WERI-Rb-1 (cell line): Measurements from ENCODE around the gene RBMS3.

Experiments used
- DNase-seq: peaks from one replicate; pipeline ENCODE4 v3.0.0-alpha.2; 2020
- H3K27ac ChIP-seq: fragments of 250-450 bp; sonication (Bioruptor Pico); 2 replicates; pipeline ENCODE4 v1.5.1; 2020; ENCODE audit warnings: mild to moderate bottlenecking, moderate library complexity
- H3K27me3 ChIP-seq: fragments of 250-450 bp; sonication (Bioruptor Pico); 2 replicates; pipeline ENCODE4 v1.5.1; 2021; ENCODE audit warnings: mild to moderate bottlenecking, low read depth, moderate library complexity; ENCODE audit not compliant: insufficient read depth, severe bottlenecking
- H3K36me3 ChIP-seq: fragments of 250-450 bp; sonication (Bioruptor Pico); 2 replicates; pipeline ENCODE4 v1.5.1; 2020; ENCODE audit warnings: mild to moderate bottlenecking, moderate library complexity
- H3K4me3 ChIP-seq: 2 replicates; pipeline ENCODE4 v1.5.1; 2011; ENCODE audit warnings: low read depth, mild to moderate bottlenecking, control low read depth, low read length
- H3K9me3 ChIP-seq: fragments of 250-450 bp; sonication (Bioruptor Pico); 2 replicates; pipeline ENCODE4 v1.5.1; 2021; ENCODE audit warnings: mild to moderate bottlenecking, moderate library complexity; ENCODE audit not compliant: severe bottlenecking
- TF ChIP-seq, protein P1 (sequence below): IDR thresholded peaks from 2 replicates; pipeline ENCODE4 v1.5.1; 2011; ENCODE audit warnings: low read depth, mild to moderate bottlenecking, control low read depth, inconsistent platforms, low read length

The RBMS3 gene

DNA sequence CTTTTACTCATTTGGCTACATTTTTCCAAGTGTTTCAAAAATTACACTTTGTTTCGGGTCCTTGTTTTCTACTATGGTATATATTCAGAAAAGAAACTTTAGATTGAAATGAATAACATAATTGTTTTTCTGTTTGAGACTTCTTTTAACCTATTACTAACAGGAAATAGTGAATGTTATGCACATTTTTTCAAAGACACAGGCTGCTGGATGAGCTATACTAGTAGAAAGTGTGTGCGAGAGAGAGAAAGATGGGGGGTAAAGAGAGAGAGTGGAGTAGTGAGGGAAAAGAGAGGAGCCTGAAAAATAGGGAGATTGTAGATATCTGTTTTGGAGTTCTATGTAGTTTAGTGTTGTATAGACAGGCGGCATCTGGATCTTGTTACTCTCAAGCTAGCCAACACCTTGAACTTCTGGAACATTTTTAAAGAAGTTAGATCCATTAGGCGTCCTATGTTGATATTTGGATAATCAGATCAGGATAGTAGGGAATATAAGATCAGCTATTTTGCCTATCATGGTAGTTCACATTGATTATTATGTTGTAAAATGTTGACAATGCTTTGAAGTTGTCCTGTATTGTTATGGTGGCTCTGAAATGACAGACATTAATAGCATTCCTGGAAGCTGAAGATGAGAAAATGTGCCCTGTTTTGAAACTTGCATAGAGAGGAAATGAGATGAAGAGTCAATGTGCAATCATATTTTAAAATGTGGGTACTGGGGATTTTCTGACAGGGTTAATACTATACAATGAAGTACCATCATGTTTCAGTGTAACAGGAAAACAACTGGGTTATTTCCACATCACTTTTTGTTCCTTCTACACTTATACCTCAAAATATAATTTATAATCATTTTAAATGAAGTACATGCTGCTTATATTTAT lies 2.6 kb downstream of the RBMS3 start:
- Histone ChIP-seq H3K27ac (no peak overlapping the region), H3K36me3 (no peaks in the 10 kb centered on the region), H3K9me3 (no peaks in the 10 kb centered on the region), H3K4me3 (no peak overlapping the region), H3K27me3 (no peaks in the 10 kb centered on the region)
- DNase-seq: no peak
- TF ChIP-seq, protein P1, sequence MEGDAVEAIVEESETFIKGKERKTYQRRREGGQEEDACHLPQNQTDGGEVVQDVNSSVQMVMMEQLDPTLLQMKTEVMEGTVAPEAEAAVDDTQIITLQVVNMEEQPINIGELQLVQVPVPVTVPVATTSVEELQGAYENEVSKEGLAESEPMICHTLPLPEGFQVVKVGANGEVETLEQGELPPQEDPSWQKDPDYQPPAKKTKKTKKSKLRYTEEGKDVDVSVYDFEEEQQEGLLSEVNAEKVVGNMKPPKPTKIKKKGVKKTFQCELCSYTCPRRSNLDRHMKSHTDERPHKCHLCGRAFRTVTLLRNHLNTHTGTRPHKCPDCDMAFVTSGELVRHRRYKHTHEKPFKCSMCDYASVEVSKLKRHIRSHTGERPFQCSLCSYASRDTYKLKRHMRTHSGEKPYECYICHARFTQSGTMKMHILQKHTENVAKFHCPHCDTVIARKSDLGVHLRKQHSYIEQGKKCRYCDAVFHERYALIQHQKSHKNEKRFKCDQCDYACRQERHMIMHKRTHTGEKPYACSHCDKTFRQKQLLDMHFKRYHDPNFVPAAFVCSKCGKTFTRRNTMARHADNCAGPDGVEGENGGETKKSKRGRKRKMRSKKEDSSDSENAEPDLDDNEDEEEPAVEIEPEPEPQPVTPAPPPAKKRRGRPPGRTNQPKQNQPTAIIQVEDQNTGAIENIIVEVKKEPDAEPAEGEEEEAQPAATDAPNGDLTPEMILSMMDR: no peak

DNA sequence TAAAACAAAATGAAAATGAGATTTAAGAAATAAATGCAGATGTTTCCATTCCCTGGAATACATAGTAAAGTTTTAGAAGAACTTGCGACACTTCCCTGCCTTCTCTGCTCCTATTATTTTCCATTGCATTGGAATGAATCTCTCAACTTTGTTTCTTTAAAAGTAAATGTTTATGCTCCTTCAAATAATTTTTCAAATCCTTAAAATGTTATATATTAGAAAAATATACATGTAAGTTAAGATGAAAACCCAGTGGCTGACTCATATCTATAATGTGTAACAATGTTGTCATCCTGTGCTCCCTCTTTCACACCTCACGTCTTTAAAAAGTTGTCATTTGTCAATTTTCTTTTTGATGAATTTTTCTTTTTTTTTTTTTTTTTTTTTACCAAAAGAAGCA lies 3.6 kb downstream of the RBMS3 start:
- Histone ChIP-seq H3K4me3 (no peak overlapping the region), H3K27me3 (no peaks in the 10 kb centered on the region), H3K27ac (no peak overlapping the region), H3K9me3 (no peaks in the 10 kb centered on the region), H3K36me3 (no peaks in the 10 kb centered on the region)
- no peak for DNase-seq
- TF ChIP-seq, protein P1: no peak

DNA sequence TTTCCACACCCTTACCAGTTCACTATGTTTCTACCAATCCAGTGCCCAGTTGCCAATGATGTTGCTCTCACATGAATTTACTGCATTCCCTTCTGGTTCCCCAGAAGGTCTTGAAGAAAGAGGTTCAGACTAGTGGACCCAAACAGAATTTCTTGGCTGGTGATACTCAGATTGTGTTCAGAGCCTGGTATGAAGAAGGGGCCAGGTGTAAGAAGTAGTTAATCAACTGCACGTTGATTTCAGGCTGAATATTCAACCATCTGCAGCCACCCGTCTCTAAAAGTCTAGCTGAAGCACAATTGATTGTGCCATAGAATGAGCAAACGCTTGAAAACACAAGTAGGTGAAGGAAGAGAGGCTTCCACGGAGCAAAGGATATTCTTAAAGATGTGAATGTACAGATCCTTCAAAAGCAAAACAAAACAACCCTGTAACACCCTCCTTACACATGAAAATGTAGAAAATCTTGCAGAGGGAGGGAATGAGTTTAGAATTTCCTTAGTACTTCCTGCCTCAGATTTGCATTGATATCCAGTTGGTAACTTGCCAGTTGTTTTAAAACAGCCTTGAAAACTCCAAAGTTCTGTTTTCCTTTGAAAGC lies 4.7 kb downstream of the RBMS3 start:
- Histone ChIP-seq H3K4me3 (no peak overlapping the region), H3K27me3 (no peaks in the 10 kb centered on the region), H3K9me3 (no peaks in the 10 kb centered on the region), H3K36me3 (no peaks in the 10 kb centered on the region), H3K27ac (no peak overlapping the region)
- TF ChIP-seq, protein P1: no peak
- DNase-seq: no peak

DNA sequence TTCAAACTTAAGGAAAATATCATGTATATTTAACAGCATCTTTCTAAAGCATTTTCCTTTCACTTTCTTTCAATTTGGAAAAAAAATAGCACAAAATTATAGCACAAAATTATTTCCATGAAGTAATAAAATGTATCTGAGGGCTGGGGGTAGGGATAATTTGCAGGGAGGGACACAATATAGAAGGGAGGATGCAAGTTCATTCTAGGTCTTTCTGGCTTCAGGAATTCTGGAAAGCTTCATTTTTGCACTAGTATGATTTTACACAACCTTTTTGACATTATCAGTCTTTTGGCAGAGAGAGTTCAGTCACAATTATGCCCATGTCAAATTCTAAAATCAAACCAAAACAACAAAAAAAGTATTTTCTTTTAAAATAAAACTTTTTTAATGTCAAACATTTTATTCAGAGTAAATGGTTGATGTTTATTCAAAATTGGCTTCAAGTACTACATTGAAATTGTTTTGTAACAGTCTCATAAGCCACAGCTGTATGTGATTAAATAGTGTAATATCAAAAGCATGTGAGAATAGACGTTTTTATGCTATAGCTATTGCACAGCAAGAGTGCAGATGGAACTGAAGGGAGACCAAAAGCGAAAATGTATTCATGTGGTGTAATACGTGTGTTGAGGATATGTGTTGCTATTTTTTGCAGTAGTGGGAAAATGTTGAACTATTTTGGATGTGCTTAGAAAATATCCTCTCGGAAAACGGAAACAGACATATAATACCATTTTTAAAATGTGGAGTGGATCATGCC lies 5.8 kb downstream of the RBMS3 start:
- no peak overlapping the region for H3K4me3 ChIP-seq
- TF ChIP-seq, protein P1: no peak
- no peak overlapping the region for H3K27ac ChIP-seq
- DNase-seq: no peak
- H3K27me3 ChIP-seq: no peaks in the 10 kb centered on the region
- no peaks in the 10 kb centered on the region for H3K36me3 ChIP-seq
- H3K9me3 ChIP-seq: no peaks in the 10 kb centered on the region

DNA sequence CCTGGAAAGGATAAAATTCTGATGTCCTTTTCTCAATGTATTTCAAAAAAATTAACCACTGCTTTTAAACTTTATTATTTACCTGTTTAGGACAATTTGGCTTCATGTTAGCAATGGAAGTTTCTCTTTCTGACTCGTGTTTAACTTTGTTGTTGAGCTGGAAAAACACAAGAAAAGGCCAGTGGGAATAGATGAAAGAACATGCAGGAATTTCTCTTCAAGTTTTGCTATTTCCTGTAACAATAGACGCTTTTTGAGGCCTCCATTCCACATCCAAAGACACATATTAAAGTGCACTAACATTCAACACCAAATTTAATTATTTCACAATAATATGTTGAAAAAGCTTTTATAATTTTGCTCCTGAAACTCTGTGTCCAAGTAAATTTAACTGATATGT lies 9.7 kb downstream of the RBMS3 start:
- H3K36me3 ChIP-seq: no peaks in the 10 kb centered on the region
- no peak overlapping the region for H3K27ac ChIP-seq
- no peak overlapping the region for H3K4me3 ChIP-seq
- DNase-seq: no peak
- H3K27me3 ChIP-seq: no peaks in the 10 kb centered on the region
- no peaks in the 10 kb centered on the region for H3K9me3 ChIP-seq
- TF ChIP-seq, protein P1: no peak
